KOPT-K1 (cell line): ENCODE measurements around the gene MAP1B.

ENCODE experiments used
- H3K27ac ChIP-seq: fragments of 200-600 bp; sonication (generic); 2 replicates; pipeline ENCODE4 v1.5.1; 2016; ENCODE audit warnings: antibody characterized with exemption, mild to moderate bottlenecking, low read depth, low read length; ENCODE audit not compliant: poor library complexity, severe bottlenecking
- H3K36me3 ChIP-seq: fragments of 200-600 bp; sonication (generic); 2 replicates; pipeline ENCODE4 v1.5.1; 2017; ENCODE audit warnings: antibody characterized with exemption, mild to moderate bottlenecking, low read length, moderate library complexity; ENCODE audit not compliant: insufficient read depth
- H3K9me3 ChIP-seq: fragments of 200-600 bp; sonication (generic); 2 replicates; pipeline ENCODE4 v1.5.1; 2017; ENCODE audit warnings: antibody characterized with exemption, low read length, mild to moderate bottlenecking; ENCODE audit not compliant: insufficient read depth, poor library complexity, severe bottlenecking

Gene MAP1B

GRCh38 chr5:72107131-72107900, at the start of gene MAP1B:
Gene MAP1B (plus strand): TSS chr5:72107475. CDS start chr5:72107532, 57 bp downstream.
- Histone ChIP-seq H3K9me3 (peaks cover 12% of the 10 kb centered on the region), H3K36me3 (no peaks in the 10 kb centered on the region), H3K27ac (no peak within 1 kb of the TSS)

DNA sequence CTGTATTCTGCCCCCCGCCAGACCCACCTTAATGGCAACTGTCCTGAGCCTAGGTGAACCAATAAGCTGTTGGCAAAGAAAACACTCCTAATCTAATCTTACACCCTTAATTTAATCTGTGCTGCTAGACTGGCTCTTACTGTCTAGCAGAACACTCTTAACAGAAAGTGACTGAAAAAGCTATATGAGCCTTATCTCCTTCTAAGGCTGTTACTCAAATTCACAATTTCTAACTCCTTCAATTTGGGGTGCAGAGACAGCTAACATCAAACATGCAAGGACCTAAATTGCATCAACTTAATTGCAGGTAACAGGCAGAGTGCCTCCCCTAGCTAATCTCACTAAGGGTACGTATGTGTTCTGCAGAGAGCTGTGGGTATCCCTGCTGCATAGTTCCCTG, 49.5 kb upstream of the MAP1B start:
- Histone ChIP-seq H3K36me3 (no peaks in the 10 kb centered on the region), H3K9me3 (no peaks in the 10 kb centered on the region), H3K27ac (no peak overlapping the region)

GRCh38 chr5:72063219-72063819, 44.0 kb upstream of the MAP1B start:
- Histone ChIP-seq H3K27ac (no peak overlapping the region), H3K9me3 (no peaks in the 10 kb centered on the region), H3K36me3 (no peaks in the 10 kb centered on the region)

- H3K27ac ChIP-seq, result no peak overlapping the region
- H3K9me3 ChIP-seq, result no peaks in the 10 kb centered on the region
- no peaks in the 10 kb centered on the region for H3K36me3 ChIP-seq
Measured at GRCh38 chr5:72064801-72065570, 42.3 kb upstream of the MAP1B start.

GRCh38 chr5:72065751-72066255, 41.5 kb upstream of the MAP1B start:
- Histone ChIP-seq H3K27ac (no peak overlapping the region), H3K36me3 (no peaks in the 10 kb centered on the region), H3K9me3 (no peaks in the 10 kb centered on the region)

- no peaks in the 10 kb centered on the region for H3K36me3 ChIP-seq
- H3K27ac ChIP-seq, result no peak overlapping the region
- no peaks in the 10 kb centered on the region for H3K9me3 ChIP-seq
Measured at GRCh38 chr5:72066705-72067107, 40.6 kb upstream of the MAP1B start.

DNA sequence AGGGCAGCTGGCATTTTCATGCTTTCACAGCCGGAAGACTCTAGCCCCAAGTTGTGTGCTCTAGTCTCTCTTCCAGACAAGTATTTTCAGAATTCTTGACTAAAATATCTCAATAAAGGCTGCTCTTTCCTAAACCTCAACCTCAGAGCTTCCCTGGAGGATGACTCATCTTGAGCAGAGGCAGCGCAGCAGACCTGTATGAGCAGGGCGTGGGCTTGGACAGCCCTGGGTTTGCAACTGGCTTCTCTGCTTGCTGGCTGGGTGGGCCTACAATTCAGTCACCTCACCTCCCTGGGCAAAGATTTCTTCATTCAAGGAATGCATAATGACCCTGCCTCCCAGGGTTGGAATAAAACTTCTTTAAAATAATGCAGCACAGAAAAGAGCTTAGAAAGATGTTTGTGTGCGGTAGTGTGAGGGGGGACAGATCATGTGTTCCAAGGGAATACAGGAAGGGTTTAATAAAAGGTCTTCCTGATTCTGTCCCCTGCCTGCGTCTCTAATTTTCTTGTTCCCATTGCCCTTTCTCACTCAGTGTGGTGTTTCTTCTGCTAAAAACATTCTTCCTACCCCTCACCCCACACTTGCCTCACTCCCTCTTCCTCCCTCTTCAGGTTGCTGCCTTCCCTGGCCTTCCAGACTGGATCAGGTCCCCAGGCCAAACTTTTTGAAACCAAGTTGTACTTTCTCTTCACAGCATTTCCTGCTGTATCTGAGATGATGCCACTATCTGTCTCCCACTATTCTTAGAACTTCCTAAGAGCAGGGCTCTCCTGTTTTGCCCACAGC, 39.4 kb upstream of the MAP1B start:
- H3K36me3 ChIP-seq, result no peaks in the 10 kb centered on the region
- H3K27ac ChIP-seq, result no peak overlapping the region
- H3K9me3 ChIP-seq, result no peaks in the 10 kb centered on the region

DNA sequence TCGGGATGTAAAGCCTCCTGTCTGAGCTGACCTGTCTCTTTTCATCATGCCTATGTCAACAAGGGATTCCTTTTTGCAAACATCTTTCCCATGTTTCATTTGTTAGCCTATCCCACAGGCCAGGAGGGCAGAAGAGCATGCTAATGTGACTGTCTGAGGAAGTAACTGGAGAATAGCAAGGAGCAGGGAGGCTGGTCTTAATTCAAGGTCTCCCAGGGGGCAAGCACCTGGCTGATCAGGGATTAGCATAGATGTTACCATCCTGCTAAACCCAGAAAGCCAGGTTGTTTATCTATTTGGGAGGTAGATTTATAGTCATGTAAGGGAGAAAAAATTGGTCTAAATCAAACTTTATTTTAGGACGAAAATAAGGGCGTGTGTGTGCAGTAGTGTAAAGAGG, 36.7 kb upstream of the MAP1B start:
- Histone ChIP-seq H3K27ac (no peak overlapping the region), H3K36me3 (no peaks in the 10 kb centered on the region), H3K9me3 (no peaks in the 10 kb centered on the region)

- no peaks in the 10 kb centered on the region for H3K36me3 ChIP-seq
- no peaks in the 10 kb centered on the region for H3K9me3 ChIP-seq
- no peak overlapping the region for H3K27ac ChIP-seq
Measured at GRCh38 chr5:72071906-72072305, 35.4 kb upstream of the MAP1B start.

DNA sequence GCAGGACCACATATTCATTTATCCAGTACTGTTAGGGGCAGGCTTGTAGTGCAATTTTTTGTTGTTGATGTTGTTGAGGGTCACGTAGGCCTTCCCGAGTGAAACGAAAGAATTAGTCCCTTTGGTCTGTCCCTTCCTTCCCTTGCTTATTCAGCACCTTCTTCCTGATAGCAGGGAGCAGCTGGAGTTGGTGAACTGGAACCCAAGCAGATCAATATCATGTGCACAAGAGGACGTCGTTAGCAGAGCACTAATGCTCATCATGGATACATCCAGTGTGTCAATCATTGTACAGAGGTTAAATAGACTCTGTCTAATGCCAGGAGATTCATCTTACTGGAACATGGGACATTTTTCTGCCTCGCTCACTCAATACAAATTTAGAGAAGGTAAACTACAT, 33.0 kb upstream of the MAP1B start:
- Histone ChIP-seq H3K9me3 (no peaks in the 10 kb centered on the region), H3K36me3 (no peaks in the 10 kb centered on the region), H3K27ac (no peak overlapping the region)

DNA sequence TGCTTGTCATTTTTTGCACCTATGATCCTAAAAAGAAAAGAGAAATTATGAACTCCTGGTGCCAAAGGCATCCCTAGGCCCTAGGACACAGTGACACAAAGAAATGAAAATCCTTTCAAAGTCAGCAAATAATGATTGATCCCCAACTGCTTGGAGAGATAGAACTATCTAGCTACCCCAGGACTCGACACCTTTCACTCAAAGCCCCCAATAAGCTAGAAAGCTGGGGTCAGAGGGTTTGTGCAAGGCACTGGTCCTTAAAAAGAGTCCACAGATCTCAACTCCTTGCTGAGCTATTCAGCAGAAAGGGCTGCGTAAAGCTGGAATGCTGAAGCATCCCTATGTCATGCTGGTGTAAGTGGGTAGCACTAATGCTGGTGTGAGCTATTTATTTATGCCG, 31.8 kb upstream of the MAP1B start:
- no peaks in the 10 kb centered on the region for H3K36me3 ChIP-seq
- H3K27ac ChIP-seq, result no peak overlapping the region

DNA sequence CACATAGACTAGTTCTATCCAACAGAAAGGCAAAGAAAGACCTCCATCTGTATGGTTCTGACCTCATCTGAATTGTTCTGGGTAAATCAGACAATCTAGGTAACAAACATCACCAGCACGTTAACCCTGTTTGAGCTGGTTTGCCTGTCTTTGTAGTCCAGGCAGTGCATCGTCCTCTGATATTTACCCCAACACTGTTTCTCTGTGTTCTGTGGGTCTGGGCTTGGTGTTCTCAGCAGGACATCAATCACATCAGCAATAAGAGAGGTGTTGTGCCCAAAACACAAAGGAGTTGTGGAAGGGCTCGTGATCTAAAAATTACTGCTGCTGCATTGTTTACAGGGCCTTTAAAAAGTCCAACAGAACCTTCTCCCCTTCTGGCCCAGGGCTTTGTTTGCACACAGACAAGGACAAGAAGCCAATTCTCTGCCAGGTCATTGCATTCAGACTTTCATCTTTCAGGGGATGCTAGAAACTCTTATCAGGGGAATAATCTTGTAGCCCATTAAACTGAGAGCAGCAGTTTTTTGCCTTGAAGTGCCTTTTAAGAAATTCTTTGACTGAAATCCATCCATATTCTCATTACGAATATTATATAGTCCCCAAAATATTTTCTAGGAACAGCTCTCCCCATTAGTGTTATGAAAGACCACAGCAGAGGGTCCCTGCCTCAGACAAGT, 30.5 kb upstream of the MAP1B start:
- Histone ChIP-seq H3K27ac (no peak overlapping the region), H3K9me3 (no peaks in the 10 kb centered on the region), H3K36me3 (no peaks in the 10 kb centered on the region)

More for the DNA sequence above, 31.8 kb upstream of the MAP1B start:
- H3K9me3 ChIP-seq, result no peaks in the 10 kb centered on the region

GRCh38 chr5:72077390-72077789, 29.9 kb upstream of the MAP1B start:
- Histone ChIP-seq H3K27ac (no peak overlapping the region), H3K9me3 (no peaks in the 10 kb centered on the region), H3K36me3 (no peaks in the 10 kb centered on the region)

DNA sequence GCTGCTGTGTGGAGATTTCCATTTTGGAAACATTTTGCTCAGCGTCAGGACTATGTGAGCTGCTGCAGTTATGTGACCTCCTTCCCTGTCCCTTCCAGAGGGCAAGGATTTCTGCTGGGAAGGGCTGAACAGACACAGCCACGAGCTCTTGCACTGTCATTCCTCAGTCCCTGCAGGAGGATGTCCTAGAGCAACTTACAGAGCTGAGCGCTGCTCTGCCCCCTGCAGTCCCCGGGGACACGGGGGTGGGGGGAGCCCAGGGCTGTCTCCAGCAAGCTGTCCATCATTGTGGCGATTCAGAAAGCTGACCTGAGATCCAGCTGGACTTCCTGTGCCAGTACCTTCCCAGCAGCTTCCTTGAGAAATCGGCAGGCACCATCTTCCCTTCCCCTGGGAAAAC, 28.0 kb upstream of the MAP1B start:
- no peak overlapping the region for H3K27ac ChIP-seq
- H3K36me3 ChIP-seq, result no peaks in the 10 kb centered on the region
- no peaks in the 10 kb centered on the region for H3K9me3 ChIP-seq
